Right hindlimb (tissue), 1 donor: Measurements from ENCODE around the gene SPRED1.

Source experiments
- DNase-seq: peaks from one replicate; pipeline ENCODE4 v3.0.0-alpha.2; 2018

Gene SPRED1

DNA sequence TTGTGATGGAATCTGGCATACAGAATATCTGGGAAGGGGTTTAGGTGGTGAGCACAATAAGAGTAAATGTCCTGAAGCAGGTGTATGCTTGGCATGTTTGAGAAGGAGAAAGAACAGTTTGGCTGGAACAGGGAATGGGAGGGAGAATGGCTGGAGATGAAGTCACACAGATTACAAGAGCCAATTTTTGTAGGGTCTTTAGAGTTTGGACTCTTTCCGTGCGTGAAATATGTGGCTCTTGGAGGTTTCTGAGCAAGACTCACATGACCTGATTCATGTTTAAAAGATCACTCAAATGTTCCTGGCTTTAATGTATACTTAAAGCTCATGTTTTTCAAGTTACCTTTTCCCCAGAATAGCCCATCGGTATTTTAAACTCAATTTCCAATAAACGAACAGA, 32.8 kb downstream of the SPRED1 start:
- no peak for DNase-seq

DNA sequence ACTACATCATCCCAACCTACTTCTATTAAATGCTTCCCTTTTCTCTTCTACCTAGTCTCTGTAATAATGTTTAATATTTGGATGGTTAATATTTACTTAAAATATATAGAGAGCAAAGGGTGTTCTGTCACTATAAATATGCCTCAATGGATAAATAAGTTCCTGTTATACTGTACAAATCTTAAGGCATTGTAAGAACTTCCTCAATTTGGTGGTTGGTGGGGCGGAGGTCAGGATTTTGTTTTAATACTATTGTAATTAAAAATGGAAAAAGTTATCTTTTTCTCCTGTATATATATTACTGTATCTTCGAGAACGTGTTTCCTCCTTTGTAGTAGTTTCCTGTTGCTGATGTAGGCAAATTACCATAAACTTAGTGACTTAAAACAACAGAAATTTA, 41.5 kb downstream of the SPRED1 start:
- DNase-seq: no peak

DNA sequence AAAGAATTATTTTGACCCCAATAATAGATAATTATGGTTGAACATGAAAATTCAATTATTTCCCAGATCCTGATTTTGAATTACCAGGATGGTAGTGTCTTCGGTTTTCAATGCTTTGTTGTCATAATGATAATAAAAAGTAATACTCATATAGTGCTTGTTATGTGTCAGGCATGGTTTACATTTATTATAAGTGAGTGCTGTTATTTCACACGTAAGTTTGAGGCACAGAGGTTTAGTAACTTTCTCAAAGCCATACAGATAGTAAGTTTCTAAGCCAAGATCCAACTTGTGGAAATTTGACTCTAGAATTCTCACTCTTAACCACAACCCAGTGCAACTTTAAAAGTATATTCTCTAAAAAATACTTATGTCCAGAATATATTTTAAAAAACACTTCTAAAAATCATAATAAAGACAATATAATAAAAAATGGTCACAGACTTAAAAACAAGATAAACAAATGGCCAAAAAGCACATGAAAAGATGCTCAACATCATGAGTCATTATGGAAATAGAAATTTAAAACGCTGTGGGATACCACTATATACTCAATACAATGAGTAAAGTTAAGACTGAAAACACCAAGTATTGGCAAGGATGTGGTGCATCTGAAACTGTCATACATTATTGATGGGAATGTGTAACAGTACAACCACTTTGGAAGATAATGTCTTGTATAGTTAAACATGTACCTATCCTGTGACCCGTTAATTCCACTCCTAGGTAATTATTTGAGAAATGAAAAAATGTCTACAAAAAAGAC, 45.2 kb downstream of the SPRED1 start:
- DNase-seq: no peak

DNA sequence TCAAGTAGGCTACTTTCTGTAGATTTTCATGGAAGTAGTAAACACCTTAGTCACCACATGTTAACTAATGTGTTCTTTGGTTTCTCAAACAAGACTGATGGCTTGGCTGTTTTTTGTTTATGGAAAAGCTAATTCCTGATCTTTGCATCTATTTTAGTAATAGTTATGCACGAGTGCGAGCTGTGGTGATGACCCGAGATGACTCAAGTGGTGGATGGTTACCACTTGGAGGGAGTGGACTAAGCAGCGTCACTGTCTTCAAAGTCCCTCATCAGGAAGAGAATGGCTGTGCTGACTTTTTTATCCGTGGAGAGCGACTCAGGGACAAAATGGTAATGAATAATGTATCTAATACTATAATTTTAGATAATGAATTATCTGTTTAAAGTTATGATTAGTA, 46.6 kb downstream of the SPRED1 start:
- no peak for DNase-seq

DNA sequence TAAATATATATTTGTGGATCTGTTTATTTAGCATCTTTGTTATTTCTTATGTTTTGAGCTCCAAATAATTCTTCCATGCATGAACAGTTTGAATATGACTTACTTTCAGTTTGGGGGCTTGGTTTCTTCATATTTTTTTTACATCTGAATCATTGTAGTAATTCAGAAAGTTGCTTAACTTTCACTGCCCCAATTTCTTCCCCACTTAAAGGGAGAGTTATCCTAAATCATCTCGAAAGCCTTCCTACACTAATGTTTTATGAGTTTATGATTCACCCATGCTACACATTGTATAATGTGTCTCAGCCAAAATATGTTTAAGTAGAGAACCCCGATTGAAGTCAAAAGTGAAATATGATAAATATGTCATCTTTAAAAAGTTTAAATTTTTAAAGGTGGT, 47.8 kb downstream of the SPRED1 start:
- DNase-seq: no peak

DNA sequence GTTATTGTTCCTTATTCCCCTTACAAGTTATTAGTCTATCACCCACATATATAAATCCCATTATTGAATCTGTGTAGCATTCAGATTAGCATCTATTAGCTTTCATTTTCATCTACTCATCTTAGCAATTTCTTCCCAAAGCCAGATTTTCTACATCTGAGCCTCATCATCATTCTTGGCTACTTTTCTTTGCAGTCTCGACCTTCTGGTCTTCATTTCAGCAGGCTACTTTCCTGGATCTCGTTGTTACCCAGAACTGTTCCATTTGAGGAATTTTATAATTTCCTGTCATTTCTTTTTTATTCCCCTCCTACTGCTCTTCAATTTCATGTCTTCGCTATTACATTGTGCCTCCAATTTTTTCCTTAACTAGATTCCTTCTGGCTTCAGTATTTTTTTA, 51.8 kb downstream of the SPRED1 start:
- DNase-seq: no peak

DNA sequence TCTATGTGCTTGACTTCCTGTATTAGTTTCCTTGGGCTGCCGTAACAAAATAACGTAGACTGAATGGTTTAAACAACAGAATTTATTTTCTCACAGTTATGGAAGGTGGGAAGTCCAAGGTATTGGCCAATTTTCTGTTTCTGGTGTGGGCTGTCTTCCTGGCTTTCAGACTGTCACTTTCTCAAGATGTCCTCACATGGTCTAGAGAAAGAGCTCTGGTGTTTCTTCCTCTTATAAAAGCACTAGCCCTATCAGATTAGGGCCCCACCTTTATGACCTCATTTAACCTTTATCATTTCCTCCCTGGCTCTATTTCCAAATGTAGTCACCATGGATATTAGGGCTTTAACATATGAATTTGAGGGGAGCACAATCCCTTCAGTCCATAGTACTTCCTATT, 54.6 kb downstream of the SPRED1 start:
- DNase-seq: no peak

DNA sequence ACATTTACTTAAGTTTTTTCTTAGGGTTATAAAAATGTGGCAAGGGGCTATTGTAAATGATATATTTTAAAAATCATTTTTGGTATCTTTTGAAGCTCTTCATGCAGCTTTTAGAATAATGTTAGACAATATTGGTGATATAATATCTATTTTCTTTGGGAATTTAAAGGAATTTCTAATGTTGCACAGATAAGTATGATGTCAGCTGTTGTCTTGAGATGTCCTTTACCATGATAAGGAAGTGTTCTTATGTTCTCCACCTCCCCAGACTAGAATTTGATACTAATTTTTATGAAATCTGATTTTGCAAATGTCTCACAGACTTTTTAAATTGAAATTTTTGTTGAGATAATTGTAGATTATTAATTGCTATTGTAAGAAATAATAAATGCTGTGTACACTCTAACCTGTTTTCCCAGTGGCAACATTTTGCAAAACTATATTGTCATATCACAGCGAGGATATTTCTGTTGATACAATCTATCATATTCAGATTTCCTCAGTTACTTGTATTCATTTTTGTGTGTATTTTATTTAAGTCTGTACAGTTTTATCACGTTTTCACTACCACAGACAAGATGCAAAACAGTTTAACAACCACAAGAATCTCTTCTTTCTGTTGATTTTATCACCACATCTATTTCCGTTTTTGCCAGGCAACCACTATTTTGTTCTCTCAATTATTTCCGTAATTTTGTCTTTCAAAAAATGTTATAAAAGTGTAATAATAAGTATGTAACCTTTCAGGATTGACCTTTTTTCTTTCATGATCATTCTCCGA, 55.4 kb downstream of the SPRED1 start:
- no peak for DNase-seq

DNA sequence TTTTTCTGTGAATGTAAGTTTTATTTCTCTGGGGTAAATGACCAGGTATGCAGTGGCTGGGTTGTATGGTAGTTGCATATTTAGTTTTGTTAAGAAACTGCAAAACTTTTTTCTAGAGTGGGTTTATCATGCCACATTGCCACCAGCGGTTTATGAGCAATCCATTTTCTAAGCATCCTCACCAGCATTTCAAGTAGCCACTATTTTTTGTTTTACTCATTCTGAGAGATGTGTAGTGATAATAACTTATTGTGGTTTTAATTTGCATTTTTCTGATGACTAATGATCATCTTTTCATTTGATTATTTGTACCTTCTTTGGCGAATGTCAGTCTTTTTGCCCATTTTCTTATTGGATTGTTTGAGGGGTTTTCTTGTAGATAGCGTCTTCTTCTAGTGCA, 56.2 kb downstream of the SPRED1 start:
- DNase-seq: no peak

DNA sequence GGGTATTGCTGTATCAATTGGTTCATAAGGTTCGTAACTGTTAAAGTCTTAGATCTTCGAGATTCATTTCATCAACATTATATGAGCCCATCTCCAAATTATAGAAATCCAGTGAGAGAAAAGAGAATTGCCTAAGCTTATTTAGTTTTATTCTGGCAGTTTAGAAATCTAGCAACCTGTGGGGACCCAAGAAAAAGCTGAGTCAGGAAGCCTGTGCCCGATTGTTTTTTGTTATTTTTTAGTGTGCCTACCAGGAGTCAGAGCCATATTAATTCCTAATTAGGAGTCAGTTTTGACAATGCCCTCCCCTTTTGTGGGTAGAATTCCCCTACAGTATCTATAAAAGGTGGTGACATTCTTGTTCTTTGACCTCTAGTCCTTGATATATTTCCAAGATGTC, 59.6 kb downstream of the SPRED1 start:
- no peak for DNase-seq

DNA sequence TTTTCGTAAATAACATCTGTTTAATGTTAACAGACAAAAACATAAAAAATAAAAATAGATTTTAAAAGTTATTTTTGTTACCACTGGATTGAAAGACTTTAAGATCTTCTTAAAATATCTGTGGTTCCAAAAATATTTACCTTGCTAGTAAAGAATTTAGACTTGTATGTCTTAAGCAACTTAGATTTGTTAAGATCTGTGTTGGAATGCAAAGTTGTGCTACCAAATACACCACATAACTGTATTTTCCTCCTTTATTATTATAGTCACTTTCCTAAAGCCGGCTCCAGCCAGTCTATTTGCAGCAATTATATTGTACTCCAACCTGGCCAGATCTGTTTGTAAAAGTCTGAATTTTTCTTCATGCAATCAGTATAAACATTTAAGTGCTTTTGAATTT, 63.7 kb downstream of the SPRED1 start:
- DNase-seq: no peak

DNA sequence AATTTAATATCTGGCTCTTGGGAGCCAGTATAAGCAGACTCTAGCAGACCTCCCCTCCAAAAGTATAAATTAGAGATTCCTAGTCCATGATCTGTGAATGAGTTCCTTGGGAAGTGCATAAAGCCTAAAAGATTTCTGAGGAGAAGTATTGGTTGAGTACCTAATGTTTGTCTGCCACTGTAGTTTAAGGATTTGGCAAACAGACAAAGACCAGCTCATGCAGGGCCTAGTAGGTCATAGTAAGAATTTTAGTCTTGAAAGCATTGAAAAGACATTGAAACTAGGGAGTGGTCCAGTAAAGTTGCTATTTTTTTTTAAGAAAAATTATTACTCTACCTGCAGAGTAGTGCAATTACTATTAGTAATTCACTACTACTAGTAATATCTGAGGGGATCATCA, 67.5 kb downstream of the SPRED1 start:
- no peak for DNase-seq

DNA sequence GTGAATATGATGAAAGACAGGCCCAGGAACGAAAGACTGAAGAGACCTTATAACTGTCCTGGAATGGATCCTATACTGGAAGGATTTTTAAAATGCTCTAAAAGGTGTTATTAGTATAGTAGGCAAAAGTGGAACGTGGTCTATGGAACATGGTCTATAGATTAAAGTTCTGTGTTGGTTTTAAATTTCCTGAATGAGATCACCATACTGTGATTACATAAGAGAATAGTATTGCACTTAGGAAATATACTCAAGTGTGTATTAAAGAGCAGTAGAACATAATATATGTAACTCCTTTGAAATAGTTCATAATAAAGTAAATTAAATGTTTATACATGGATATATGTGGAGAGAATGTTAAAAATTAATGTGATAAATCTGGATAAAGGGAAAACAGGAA, 68.2 kb downstream of the SPRED1 start:
- DNase-seq: no peak

DNA sequence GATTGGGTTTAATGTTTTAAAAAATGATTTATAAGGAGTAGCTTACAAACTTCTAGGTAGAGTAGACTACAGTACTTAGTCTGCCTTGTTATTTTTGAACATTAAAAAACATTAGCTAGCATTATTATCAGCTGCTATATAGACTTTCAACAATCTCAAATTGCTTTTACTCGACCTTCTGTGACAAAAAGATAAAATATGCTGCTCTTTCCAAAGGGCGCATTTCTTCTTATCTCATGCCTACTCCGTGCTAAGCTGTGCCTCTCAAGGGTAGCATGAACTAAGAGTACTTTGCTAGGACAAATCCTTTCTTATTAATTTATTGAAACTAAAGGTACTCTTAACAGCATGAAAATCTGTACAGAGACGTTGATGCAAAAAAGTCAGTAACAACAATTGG, 71.3 kb downstream of the SPRED1 start:
- DNase-seq: no peak

DNA sequence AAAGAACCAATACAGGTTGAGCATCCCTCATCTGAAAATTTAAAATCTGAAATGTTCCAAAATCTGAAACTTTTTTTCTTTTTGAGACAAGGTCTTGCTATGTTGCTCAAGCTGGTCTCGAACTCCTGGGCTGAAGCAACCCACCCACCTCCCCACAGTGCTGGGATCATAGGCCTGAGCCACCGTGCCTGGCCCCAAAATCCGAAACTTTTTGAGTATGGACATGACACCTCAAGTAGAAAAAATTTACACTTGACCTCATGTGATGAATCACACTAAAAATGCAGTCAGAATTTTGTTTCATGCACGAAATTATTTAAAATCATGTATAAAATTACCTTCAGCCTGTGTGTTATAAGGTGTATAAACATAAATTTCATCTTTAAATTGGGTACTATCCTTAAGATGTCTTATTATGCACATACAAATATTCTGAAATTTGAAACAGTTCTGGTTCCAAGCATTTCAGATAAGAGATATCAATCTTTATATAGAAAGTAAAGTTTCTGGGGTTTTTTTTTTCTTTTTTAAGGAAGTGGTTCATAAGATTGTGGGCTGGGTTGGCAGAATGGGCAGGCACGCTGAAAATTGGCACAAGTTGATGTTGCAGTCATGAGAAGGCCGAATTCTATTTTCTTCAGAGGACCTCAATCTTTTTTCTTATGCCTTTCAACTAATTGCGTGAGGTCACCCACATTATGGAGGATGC, 72.5 kb downstream of the SPRED1 start:
- DNase-seq: no peak

DNA sequence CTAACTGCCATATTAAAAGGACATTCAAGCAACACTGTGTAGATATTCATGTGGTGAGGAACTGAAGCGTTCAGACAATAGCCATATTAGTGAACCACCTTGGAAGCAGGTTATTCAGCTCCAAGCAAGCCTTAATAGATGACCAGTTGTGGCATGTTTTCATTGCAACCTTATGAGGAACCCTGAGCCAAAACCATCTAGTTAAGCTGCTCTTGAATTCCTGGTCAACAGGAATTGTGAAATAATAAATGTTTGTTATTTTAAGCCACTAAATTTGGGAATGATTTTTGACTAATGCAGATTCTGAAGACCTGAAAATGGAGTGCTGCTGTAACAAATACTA, 73.0 kb downstream of the SPRED1 start:
- no peak for DNase-seq

DNA sequence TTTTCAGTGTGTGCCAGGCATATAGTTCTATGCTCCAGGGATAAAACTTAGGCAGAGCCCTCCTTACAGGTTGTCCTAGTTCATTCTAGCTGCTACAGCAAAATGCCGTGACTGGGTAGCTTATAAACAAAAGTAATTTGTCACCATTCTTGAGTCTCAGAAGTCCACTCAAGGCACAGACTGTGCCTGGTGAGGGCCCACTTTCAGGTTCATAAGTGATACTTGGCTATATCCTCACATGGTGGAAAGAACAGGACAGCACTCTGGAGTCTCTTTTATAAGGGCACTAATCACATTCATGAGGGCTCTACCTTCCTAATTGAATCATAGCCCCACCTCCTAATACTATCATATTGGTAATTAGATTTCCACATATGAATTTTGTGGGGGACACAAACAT, 80.1 kb downstream of the SPRED1 start:
- DNase-seq: no peak

DNA sequence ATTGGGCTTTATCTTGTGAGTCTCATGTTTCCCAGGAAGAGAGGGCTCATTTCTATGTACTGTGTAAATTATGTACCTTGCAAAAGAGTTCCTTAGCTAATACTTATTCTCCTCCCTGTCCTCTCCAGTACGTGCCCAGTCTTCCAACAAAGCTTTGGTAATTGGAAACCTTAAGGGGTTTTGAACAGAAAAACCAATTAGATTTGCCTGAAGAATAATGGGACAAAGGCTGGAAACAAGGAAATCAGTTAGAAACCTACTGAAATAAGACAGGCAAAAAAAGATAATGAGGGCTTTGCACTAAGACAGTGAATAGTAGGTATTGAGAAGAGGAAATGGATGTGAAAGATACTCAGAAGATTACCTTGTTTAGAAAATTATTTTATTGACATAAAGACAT, 82.5 kb downstream of the SPRED1 start:
- DNase-seq: no peak

DNA sequence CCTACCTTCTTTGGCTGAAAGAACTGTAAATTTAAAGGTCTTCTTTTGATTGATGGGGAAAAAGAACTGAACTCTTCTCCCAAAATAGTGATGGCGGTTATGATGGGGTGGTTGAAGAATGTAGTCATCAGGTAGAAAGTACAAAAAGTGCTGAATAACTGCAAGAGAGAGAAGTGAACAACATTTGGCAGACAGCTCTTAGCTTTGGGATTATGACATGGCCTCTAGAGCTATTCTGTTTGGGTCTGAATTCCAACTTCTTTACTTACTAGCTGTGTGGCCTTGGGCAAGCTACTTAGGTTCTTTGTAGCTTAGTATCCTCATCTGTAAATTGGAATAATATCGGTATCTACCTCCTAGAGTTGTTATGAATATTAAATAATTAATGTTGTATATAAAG, 91.7 kb downstream of the SPRED1 start:
- no peak for DNase-seq

DNA sequence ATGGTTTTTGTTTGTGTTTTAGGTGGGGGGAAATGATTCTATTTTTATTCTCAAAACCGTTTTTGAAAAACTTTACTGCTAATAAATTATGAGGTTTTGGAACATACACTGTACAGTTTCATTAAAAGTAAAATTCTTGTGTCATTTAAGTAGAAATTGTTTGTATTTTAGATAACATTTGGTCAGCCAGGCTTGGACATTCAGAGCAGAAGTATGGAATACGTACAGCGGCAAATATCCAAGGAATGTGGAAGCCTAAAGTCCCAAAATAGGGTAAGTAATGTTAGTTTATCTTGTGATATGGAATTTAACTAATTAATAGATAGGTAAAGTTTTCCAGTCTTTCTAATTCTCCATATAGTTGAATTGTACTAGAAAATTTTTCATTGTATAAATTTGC, 96.6 kb downstream of the SPRED1 start:
- no peak for DNase-seq

DNA sequence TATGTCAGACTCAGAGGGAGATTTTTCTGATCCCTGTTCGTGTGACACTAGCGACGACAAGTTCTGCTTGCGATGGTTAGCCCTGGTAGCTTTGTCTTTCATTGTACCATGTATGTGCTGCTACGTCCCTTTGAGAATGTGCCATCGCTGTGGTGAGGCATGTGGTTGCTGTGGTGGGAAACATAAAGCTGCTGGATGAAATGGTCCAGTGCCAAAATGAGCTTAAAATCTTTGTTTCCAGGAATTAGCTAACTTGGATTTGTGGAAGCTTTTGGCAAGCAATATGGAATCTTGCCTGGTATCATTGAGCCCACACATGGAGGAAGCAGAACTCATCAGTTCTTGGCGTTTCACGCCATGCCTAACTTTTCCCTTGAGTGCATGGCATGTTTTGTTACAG, 98.8 kb downstream of the SPRED1 start:
- peak; percentile 45 for DNase-seq

DNA sequence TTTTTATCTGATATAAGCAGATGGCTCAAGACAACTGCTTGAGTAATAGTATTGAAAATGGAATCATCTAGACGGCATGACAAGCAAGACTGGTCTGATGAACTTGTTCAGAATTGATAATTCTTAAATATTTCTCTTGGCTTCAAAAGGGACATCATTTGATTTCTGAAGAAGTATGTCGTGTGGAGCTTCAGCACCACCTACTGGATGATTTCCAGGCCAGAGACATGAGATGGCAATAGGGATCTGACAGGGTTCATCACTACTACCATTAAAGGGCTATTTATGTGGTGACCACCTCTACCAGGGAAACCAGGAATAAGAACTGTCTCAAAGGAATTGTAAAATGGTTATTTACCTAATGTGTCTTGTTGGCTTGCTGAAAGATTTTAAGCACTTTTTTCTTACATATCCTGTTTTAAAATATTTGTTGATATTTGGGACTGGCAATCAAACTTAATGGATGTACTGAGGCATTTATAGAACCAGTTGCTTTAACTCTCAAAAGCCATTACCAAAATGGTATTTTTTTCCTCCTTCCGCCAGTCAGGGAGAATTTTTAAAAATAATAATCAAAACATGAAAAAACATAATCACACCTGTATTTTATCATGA, 101.8 kb downstream of the SPRED1 start:
- peak; percentile 48 for DNase-seq

DNA sequence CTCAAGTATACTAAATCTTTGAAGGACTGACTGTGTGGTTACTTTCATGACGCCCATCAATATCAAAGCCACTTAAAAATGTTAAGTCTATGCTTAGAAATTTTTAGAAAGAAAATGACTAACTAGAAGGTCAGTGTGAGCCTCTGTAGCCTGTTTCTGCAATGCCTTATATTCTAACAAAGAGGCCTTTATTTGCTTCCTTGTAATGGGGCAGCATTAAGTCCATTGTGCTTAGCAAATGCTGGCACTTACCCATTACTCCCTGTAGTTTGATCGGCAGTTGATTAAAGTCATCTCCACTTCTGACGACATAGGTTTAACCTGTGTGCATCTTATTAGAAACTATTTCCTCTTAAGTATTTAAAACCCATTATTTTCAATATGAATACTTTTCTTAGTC, 109.7 kb downstream of the SPRED1 start:
- DNase-seq: no peak

DNA sequence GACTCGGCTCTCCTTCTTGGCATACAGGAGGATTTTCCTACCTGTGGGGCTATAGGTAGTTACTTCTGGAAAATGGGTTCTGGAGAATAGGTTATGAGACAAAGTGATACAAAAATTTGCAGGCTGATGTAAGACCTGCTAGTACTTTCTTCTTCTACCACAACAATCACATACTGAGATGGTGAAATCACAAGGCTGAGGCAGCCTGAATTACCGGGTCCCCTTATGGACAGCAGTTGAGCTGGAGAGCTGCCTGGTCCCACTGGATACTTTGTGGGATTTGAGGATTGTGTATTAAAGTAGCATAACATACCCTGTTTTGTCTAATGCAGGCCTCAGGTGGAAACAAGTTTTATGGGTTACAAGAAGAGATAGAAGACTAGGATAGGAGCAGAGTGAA, 114.8 kb downstream of the SPRED1 start:
- DNase-seq: no peak
